GM12892 (cell line): ENCODE measurements around the gene KCTD16.

Experiments
- DNase-seq: peaks from one replicate; pipeline ENCODE4 v3.0.0; 2011; ENCODE audit not compliant: insufficient read length
- FAIRE-seq: peaks from 2 replicates; lab custom pipeline; 2011; peaks lifted over from hg19 to GRCh38; lab: Jason Lieb, UNC
- POLR2A ChIP-seq: IDR thresholded peaks from 2 replicates; pipeline ENCODE4 v1.6.1; 2011; ENCODE audit warnings: low read depth, low read length, control low read depth
- POLR2AphosphoS5 ChIP-seq: IDR thresholded peaks from 2 replicates; pipeline ENCODE4 v1.6.1; 2011; ENCODE audit warnings: low read depth, low read length, control low read depth
- TAF1 ChIP-seq: IDR thresholded peaks from 2 replicates; pipeline ENCODE4 v1.6.1; 2011; ENCODE audit warnings: low read depth, mild to moderate bottlenecking, control low read depth, low read length, borderline replicate concordance

The KCTD16 gene

DNA sequence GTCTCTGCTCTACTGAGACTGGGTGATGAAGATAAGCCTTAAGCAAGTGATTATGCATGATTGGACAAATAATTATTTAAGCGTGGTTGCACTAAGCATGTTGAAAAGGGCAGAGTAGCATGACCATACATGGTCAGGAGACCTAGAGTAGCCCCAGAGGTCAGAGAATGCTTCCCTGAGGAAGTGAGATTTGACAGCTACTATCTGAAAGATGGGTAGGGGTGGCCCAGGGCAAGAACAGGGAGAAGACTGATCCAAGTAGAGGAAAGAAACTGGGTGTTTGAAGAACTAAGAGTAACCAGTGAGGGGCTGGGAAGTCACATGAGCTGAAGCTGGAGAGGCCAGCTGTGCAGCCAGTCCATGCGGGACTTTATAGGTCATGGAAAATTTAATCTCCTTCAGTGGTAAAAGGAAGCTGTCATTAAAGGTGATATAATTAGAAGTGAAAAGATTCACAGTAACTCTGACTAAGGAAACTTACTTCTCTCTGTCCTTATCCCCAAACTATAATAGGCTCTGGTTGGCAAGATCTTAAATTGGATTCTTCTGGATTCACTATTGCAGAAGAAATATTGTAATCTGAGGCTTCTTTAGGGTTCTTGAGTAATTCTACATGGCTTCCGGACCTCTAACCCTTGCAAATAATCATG is 35.4 kb upstream of the KCTD16 start:
- FAIRE-seq, result no peak
- TF ChIP-seq POLR2A, result no peak
- no peak for TF ChIP-seq TAF1
- TF ChIP-seq POLR2AphosphoS5, result no peak
- no peak for DNase-seq

DNA sequence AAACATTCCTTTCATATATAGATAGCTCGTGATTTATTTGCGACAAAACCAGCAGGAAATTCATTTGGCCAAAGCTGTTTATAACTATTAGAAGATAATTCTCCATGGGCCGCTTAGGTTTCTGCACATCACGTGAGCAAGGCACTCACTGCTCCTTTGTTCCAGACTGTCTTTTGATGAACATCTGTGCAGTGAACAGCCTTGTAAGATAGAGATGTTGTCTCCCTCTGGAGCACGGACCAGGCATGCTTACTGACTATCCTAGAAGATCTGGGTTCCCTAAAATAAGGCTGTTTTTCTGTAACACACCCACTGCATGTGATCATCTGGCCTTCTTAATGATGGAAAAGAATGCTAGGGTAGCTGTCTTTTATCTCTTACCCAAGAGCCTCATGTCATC is 31.1 kb upstream of the KCTD16 start:
- FAIRE-seq, result no peak
- TF ChIP-seq TAF1 (no peak), POLR2AphosphoS5 (no peak), POLR2A (no peak)

GRCh38 chr5:144141585-144141984 is 29.1 kb upstream of the KCTD16 start:
- TF ChIP-seq POLR2A (no peak), POLR2AphosphoS5 (no peak), TAF1 (no peak)
- no peak for FAIRE-seq

More for the DNA sequence above, 31.1 kb upstream of the KCTD16 start:
- no peak for DNase-seq

DNA sequence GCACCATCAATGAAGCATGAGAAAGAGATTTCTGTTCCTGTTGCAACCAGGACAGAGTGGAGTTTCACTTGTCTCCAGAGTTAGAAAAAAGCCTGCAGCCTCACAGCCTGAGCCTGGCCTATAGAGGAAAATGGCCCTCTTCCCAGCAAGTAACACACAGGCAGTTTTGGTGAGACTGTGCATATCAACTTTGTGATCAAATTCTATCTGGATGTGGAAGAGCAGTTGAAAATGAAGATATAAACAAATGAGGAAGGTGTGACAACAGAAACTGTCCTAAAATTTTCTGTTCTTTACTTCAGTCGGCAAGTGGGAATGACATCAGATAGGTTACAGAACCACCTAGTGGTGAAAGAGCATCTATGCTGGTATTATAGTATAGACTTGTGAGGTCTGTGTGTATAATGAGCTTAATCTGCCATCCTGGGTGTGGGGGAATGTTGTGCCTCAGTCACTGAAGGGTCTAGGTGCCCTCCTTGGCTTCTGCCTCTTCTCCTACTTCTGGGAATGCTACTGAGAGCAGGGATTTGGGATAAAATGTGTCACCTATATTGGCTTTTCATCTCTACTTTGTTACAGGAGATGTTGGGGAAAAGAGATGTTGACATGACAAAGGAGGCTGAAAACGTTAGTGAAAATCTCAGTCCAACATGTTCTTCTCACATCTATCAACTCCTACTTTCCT is 28.4 kb upstream of the KCTD16 start:
- FAIRE-seq, result peak; percentile 89
- DNase-seq, result no peak
- TF ChIP-seq POLR2A, result no peak
- no peak for TF ChIP-seq POLR2AphosphoS5
- TF ChIP-seq TAF1, result no peak

More at GRCh38 chr5:144141585-144141984, 29.1 kb upstream of the KCTD16 start:
- no peak for DNase-seq

GRCh38 chr5:144142824-144143162 is 27.9 kb upstream of the KCTD16 start:
- no peak for DNase-seq
- TF ChIP-seq TAF1 (no peak), POLR2AphosphoS5 (no peak), POLR2A (no peak)
- FAIRE-seq, result no peak

- DNase-seq (no peak), FAIRE-seq (no peak)
- no peak for TF ChIP-seq POLR2A
- TF ChIP-seq POLR2AphosphoS5, result no peak
- TF ChIP-seq TAF1, result no peak
Observed at GRCh38 chr5:144143625-144144024, 27.0 kb upstream of the KCTD16 start.

- no peak for FAIRE-seq
- no peak for DNase-seq
- TF ChIP-seq POLR2AphosphoS5, result no peak
- no peak for TF ChIP-seq POLR2A
- no peak for TF ChIP-seq TAF1
Observed at GRCh38 chr5:144144956-144145751, 25.5 kb upstream of the KCTD16 start.

GRCh38 chr5:144151026-144151425 is 19.6 kb upstream of the KCTD16 start:
- no peak for TF ChIP-seq TAF1
- TF ChIP-seq POLR2A, result no peak
- no peak for TF ChIP-seq POLR2AphosphoS5
- DNase-seq, result no peak

GRCh38 chr5:144156767-144157171 is 13.9 kb upstream of the KCTD16 start:
- DNase-seq (no peak), FAIRE-seq (no peak)
- TF ChIP-seq POLR2AphosphoS5, result no peak
- no peak for TF ChIP-seq TAF1
- no peak for TF ChIP-seq POLR2A

More at GRCh38 chr5:144151026-144151425, 19.6 kb upstream of the KCTD16 start:
- no peak for FAIRE-seq

DNA sequence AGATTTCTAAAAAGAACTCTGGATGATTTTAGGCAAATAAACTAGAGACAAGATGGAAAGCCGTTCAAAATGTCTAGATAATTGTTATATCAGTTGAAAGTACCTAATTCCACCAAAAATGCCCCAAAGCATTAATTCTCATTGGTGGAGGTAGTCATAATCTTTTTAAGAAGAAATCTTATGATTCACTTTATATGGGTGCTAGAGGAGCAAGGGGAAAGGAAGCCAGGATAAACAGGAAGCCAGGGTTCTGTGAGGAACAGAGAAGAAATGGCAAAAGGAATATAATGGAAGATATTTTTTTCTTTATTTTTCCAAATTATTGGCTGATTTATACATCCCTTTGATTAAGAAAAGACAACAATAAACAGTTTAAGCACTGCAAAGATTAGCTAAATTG is 8.0 kb upstream of the KCTD16 start:
- DNase-seq (no peak), FAIRE-seq (no peak)
- TF ChIP-seq TAF1, result no peak
- TF ChIP-seq POLR2A, result no peak
- TF ChIP-seq POLR2AphosphoS5, result no peak

DNA sequence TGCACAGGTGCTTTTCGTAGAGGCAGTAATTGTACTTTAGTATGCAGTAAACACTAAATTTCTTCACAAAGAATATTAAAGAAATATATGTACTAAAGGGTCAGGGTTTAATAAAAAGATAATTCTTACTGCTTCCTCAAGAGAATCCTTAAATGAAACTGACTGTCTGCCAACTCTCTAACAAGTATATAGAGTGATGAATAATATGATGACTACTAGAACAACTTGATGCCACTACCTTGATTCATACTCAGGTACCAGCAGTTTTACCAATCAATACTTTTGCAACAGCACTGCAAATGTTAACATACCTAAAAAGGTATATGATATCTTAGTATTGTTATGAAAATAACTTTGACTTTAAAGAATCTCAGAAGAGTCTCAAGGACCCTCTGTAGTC is 4.0 kb upstream of the KCTD16 start:
- TF ChIP-seq POLR2AphosphoS5 (no peak), POLR2A (no peak), TAF1 (no peak)
- DNase-seq (no peak), FAIRE-seq (no peak)

- TF ChIP-seq TAF1 (no peak), POLR2AphosphoS5 (no peak), POLR2A (no peak)
- FAIRE-seq (peak; percentile 48), DNase-seq (no peak)
Observed at GRCh38 chr5:144167998-144168397, 2.7 kb upstream of the KCTD16 start.

GRCh38 chr5:144169904-144170275 is 783 bp upstream of the KCTD16 start:
- TF ChIP-seq POLR2A (no peak), POLR2AphosphoS5 (no peak), TAF1 (no peak)
- FAIRE-seq (peak; percentile 42), DNase-seq (no peak)
